SJCRH30 (cell line): ENCODE results near the gene GABRR3. TPM values are rescaled to one million over a fixed set of nuclear protein-coding genes. Genes with fewer than 3 reads are reported as not detected.

Experiments used
- DNase-seq, 2 experiments: peaks; one replicate each; pipeline ENCODE4 v3.0.0-alpha.2; 2015 to 2020
- H3K27ac ChIP-seq: fragments of 250-450 bp; sonication (Bioruptor Pico); 2 replicates; pipeline ENCODE4 v1.5.1; 2020; ENCODE audit warnings: mild to moderate bottlenecking, moderate library complexity
- H3K27me3 ChIP-seq: fragments of 250-450 bp; sonication (Bioruptor Pico); 2 replicates; pipeline ENCODE4 v1.5.1; 2020; ENCODE audit warnings: mild to moderate bottlenecking, moderate library complexity
- H3K36me3 ChIP-seq: fragments of 250-450 bp; sonication (Bioruptor Pico); 2 replicates; pipeline ENCODE4 v1.5.1; 2020; ENCODE audit warnings: mild to moderate bottlenecking, moderate library complexity
- H3K4me1 ChIP-seq: fragments of 250-450 bp; sonication (Bioruptor Pico); 2 replicates; pipeline ENCODE4 v1.5.1; 2020; ENCODE audit warnings: mild to moderate bottlenecking, moderate library complexity
- H3K4me3 ChIP-seq: fragments of 250-450 bp; sonication (Bioruptor Pico); 2 replicates; pipeline ENCODE4 v1.5.1; 2020; ENCODE audit warnings: mild to moderate bottlenecking, moderate library complexity
- H3K9me3 ChIP-seq: fragments of 250-450 bp; sonication (Bioruptor Pico); replicated peaks from 2 replicates; pipeline ENCODE4 v1.5.1; 2020; ENCODE audit warnings: mild to moderate bottlenecking, moderate library complexity
- total RNA-seq: library from RNA; depleted of rRNA; stranded (reverse); fragments of >200 nt; shearing (Covaris generic); gene quantifications from 2 replicates; pipeline ENCODE4 v1.2.3, GENCODE V29; 2014; rRNA removed

GABRR3 gene
- total RNA-seq = 0.03 TPM in 1 of 2 replicates, not detected in the other

DNA sequence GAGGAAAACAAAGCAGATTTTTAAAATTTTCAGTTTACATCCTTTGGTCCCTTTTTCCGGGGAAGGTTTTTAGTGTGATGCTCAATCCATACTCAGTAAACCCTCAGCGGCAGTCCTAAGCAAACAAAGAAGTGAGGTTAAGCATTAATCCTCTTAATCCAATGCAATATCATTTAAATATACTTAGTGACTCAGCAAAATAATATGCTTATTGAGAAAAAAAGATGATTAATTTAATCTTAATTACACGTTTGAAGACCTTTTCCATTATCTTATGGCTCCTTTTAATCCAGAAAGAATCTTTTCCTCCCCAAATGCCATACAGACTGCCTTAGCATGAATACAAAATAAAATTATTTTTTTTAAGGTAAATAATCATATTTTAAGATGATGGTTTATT lies at the start of gene GABRR3:
TSS of gene GABRR3 (minus strand) at position 108 of the 400 bp plus-strand sequence. CDS start 328 bp downstream, outside the sequence.
- no peak within 1 kb of the TSS for H3K27ac ChIP-seq
- no peak for DNase-seq
- H3K36me3 ChIP-seq = no peaks in the 10 kb centered on the region
- no peak within 1 kb of the TSS for H3K4me3 ChIP-seq
- no peaks in the 10 kb centered on the region for H3K9me3 ChIP-seq
- H3K4me1 ChIP-seq = no peaks in the 10 kb centered on the region
- no peaks in the 10 kb centered on the region; the same call in 1 of the 2 replicates for H3K27me3 ChIP-seq

DNA sequence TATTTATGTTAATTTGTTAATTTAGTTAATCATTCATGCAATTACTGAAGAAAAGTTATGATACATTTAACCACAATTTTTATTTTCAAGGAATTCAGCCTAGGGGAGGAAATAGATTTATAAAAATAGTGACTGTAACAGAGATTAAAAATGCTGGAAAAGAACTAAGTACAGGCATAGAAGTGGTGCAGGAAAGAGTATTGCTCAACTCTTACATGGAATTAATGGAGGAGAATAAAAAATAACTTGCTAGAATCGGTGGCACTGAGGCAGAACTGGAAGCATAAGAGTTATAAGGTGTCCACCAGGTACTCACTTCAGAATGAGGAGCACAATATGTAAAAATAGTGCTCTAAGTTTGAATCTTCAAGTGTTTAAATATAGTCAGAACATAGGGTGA lies 38.4 kb upstream of the GABRR3 start:
- H3K36me3 ChIP-seq = no peaks in the 10 kb centered on the region

DNA sequence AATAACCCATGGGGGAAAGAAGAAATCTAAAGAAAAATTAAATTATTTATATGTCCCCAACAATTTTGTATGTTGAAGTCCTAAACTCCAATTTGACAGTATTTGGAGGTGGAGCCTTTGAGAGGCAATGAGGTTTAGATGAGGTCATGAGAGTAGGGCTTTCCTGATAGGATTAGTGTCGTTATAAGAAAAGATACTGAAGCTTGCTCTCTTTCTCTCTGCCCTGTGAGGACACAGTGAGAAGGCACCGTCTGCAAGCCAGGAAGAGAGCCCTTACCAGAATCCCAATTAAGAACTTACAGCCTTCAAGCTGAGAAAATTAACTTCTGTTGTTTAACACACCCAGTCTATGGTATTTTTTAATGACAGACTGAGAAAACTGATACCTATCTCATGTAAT lies 35.7 kb upstream of the GABRR3 start:
- Histone ChIP-seq H3K27me3 (no peaks in the 10 kb centered on the region), H3K27ac (no peak overlapping the region), H3K9me3 (no peaks in the 10 kb centered on the region), H3K4me3 (no peak overlapping the region), H3K4me1 (no peaks in the 10 kb centered on the region), H3K36me3 (no peaks in the 10 kb centered on the region)
- peak in 1 of 2 experiments; percentile 4 for DNase-seq

More for the DNA sequence above, 38.4 kb upstream of the GABRR3 start:
- no peak for DNase-seq
- Histone ChIP-seq H3K4me3 (no peak overlapping the region), H3K4me1 (no peaks in the 10 kb centered on the region), H3K27ac (no peak overlapping the region), H3K9me3 (no peaks in the 10 kb centered on the region), H3K27me3 (no peaks in the 10 kb centered on the region)

DNA sequence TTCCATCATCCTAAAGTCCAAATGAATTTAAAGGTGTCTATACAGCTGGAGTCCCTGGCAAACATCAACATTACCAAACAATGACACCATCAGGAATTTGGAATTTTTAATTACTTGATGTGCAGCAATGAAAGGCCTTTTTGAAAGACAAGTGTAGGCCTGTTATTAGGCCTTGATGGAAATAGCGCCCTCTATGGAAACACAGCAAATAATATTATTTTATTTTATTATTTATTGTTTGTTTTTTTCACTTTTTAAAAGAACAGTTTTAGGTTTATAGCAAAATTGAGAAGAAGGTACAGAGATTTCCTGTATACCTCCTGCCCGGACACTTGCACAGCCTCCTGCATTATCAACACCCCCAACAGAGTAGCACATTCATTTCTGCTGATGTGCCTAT lies 33.7 kb upstream of the GABRR3 start:
- Histone ChIP-seq H3K27me3 (no peaks in the 10 kb centered on the region), H3K4me3 (no peak overlapping the region), H3K36me3 (no peaks in the 10 kb centered on the region), H3K27ac (no peak overlapping the region), H3K9me3 (no peaks in the 10 kb centered on the region), H3K4me1 (no peaks in the 10 kb centered on the region)
- no peak for DNase-seq

DNA sequence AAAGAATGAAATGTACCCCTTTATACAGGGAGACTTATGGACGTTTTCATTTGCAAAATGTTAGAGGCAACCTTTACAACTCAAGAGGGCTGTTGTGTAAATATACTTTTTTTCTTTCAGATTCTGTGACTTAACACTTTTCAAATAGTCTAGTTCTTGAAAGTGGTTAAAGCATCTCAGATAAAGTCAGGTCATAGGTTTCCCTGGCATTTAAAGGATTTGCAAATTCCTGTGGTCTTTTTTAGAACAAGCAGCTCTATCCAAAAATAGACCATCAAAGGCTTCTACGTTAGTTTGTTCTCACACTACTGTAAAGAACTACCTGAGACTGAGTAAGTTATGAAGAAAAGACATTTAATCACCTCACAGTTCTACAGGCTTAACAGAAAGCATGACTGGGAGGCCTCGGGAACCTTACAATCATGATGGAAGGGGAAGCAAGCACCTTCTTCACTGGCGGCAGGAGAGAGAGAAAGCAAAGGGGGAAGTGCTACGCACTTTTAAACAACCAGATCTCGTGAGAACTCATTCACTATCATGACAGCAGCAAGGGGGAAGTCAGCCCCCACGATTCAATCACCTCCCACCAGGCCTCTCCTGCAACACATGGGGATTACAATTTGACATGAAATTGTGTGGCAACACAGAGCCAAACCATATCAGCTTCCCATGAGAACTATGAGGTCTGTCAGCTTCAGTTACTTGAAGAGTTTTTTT lies 23.3 kb upstream of the GABRR3 start:
- no peak overlapping the region for H3K27ac ChIP-seq
- H3K4me1 ChIP-seq = no peaks in the 10 kb centered on the region
- H3K9me3 ChIP-seq = no peaks in the 10 kb centered on the region
- H3K4me3 ChIP-seq = no peak overlapping the region
- no peaks in the 10 kb centered on the region for H3K36me3 ChIP-seq
- no peak for DNase-seq
- no peaks in the 10 kb centered on the region for H3K27me3 ChIP-seq

DNA sequence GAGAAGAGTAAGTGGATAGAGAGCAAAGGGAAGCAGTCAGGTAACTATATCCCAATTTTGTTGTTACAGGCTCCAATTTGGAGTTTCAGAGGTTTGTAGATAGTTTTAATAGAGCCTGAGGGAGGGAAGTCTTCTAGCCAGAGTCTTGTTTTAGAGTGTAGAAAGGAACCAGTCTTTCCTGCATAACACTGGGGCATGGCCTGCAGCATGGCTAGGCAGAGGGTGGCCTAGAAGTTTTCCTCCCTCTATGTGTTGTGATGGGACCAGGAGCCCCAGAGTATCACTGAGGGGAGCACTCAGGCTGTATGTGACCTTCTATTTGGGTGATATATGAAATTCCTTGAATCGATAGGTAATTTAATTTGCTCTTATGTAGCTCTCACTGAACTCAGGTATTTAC lies 22.5 kb upstream of the GABRR3 start:
- Histone ChIP-seq H3K27ac (no peak overlapping the region), H3K4me1 (no peaks in the 10 kb centered on the region), H3K27me3 (no peaks in the 10 kb centered on the region), H3K36me3 (no peaks in the 10 kb centered on the region), H3K4me3 (no peak overlapping the region), H3K9me3 (no peaks in the 10 kb centered on the region)
- no peak for DNase-seq

DNA sequence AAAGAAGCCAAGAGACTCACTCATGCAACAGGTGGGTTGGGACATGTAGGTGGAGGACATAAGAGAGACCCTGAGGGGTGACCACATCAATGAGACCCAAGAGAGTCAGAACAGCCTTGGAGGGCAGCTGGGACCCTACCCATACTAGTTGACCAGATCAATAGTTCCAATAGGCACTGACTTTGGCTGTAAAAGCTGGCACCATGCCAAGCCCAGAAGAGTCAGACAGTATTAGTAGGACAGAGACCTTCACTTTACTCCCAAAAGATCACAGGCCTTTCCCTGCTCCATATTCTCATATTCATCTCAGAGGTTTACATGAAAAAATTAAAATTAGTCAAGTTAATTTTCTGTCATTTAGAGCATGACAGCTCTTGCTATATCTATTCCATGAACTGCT lies 20.9 kb upstream of the GABRR3 start:
- no peaks in the 10 kb centered on the region for H3K36me3 ChIP-seq
- H3K27me3 ChIP-seq = no peaks in the 10 kb centered on the region
- H3K4me1 ChIP-seq = no peaks in the 10 kb centered on the region
- H3K9me3 ChIP-seq = no peaks in the 10 kb centered on the region
- DNase-seq = no peak
- no peak overlapping the region for H3K4me3 ChIP-seq
- H3K27ac ChIP-seq = no peak overlapping the region

DNA sequence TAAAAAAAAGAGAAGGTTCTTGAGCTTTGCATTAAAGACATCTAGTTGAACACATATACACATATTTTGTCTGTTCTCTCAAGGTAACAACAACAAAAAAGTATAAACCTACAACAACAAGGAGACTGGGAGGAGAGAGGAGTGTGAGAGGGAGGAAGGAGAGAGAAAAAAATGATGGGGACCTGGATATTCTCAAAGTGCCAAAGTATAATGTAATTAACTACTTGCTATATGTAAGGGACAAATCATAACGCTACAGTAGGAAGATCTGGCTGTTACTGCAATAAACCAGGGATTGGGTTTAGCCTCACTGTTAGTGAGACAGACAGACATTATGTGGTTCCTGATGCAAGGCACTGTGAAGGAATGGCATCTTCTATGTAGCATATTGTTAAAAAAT lies 14.2 kb upstream of the GABRR3 start:
- DNase-seq = no peak

DNA sequence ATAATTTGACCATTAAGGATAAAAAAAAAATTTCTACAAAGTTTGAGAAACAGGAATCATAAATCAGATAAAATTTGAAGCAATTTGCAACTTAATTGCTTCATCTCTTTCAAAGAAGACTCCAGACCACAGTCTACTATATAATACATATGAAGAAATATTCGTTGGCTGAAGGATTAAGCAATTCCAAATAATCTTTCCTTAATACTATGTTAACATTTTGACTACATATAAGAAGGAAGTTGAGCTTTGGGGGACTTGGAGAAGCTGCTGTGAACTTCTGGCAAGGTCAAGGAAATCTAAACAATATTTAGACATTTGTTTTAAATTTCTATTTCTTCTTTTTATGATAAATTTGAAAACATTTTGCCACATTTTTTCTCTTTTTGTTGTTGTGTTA lies 13.5 kb upstream of the GABRR3 start:
- H3K4me3 ChIP-seq = no peak overlapping the region
- no peak for DNase-seq
- H3K36me3 ChIP-seq = no peaks in the 10 kb centered on the region
- H3K27ac ChIP-seq = no peak overlapping the region
- H3K9me3 ChIP-seq = no peaks in the 10 kb centered on the region
- no peaks in the 10 kb centered on the region for H3K4me1 ChIP-seq
- H3K27me3 ChIP-seq = no peaks in the 10 kb centered on the region

More for the DNA sequence above, 14.2 kb upstream of the GABRR3 start:
- no peaks in the 10 kb centered on the region for H3K4me1 ChIP-seq
- H3K36me3 ChIP-seq = no peaks in the 10 kb centered on the region
- no peak overlapping the region for H3K4me3 ChIP-seq
- H3K9me3 ChIP-seq = no peaks in the 10 kb centered on the region
- no peaks in the 10 kb centered on the region for H3K27me3 ChIP-seq
- no peak overlapping the region for H3K27ac ChIP-seq

DNA sequence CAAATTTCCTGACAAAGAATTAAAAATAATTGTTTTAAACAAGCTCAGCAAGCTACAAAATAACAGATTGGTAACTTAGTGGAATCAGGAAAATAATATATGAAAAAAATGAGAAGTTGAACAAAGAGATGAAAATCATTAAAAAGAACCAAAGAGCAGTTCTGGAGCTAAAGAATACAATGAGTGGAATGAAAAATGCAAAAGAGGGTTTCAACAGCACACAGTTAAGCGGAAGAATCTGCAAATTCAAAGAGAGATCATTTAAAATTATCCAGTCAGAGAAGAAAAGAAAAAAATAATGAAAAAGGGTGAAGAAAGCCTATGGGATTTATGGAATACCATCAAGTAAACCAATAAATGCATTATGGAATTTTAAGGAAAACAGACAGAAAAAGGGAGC lies 6.2 kb upstream of the GABRR3 start:
- H3K36me3 ChIP-seq = no peaks in the 10 kb centered on the region
- H3K4me3 ChIP-seq = no peak overlapping the region
- H3K27ac ChIP-seq = no peak overlapping the region
- H3K9me3 ChIP-seq = no peaks in the 10 kb centered on the region; the same call in 1 of the 2 replicates
- no peaks in the 10 kb centered on the region for H3K4me1 ChIP-seq
- DNase-seq = no peak
- no peaks in the 10 kb centered on the region; the same call in 1 of the 2 replicates for H3K27me3 ChIP-seq

DNA sequence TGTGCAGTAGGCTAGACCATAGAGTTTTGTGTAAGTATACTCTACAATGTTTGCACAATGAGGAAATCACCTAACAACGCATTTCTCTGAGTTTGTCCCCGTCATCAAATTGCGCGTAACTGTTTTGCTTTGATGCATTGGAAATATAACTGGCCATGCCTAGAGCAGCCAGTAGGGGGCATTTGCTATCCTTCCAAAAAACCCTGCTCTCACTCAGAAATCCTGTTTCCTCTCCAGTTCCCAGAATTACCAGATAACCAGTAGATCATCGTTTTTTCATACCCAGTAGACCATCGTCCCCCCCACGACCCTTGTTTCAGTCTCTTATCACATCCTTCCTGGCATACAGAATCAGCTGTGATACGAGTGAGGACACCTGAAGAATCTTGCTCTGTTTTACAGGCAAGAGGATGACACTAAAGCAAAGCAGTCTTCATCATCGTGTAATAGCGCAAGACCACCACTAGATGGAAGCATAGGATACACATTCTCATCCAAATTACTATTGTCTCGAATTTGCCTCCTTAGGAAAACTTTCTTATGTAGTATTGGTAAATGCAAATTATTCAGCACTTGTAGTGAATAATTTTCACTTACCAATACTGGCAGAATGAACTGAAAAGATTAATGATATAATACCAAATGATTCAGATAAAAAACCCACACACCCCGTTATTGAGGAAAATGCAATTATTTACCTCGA lies 4.4 kb upstream of the GABRR3 start:
- H3K27me3 ChIP-seq = no peaks in the 10 kb centered on the region; the same call in 1 of the 2 replicates
- H3K36me3 ChIP-seq = no peaks in the 10 kb centered on the region
- peak; percentile 63 to 89 for DNase-seq
- H3K4me3 ChIP-seq = peak overlapping the region; percentile 40
- no peaks in the 10 kb centered on the region for H3K4me1 ChIP-seq
- H3K9me3 ChIP-seq = no peaks in the 10 kb centered on the region; the same call in 1 of the 2 replicates
- H3K27ac ChIP-seq = no peak overlapping the region

DNA sequence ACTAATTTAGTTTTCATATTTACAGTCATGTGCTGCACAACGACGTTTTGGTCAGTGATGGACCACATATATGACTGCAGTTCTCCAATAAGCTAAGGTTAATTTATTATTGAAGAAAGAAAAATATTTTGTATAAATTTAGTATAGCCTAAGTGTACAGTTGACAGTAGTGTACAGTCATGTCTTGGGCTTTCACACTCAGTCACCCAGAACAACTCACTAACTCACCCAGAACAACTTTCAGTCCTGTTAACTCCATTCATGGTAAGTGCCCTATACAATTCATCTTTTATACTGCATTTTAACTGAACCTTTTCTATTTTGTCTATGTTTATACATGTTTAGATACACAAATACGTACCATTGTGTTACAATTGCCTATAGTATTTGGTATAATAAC lies 3.8 kb upstream of the GABRR3 start:
- H3K4me1 ChIP-seq = no peaks in the 10 kb centered on the region
- no peaks in the 10 kb centered on the region; the same call in 1 of the 2 replicates for H3K27me3 ChIP-seq
- no peaks in the 10 kb centered on the region for H3K36me3 ChIP-seq
- DNase-seq = no peak
- no peaks in the 10 kb centered on the region; the same call in 1 of the 2 replicates for H3K9me3 ChIP-seq
- H3K27ac ChIP-seq = no peak overlapping the region
- no peak overlapping the region for H3K4me3 ChIP-seq

DNA sequence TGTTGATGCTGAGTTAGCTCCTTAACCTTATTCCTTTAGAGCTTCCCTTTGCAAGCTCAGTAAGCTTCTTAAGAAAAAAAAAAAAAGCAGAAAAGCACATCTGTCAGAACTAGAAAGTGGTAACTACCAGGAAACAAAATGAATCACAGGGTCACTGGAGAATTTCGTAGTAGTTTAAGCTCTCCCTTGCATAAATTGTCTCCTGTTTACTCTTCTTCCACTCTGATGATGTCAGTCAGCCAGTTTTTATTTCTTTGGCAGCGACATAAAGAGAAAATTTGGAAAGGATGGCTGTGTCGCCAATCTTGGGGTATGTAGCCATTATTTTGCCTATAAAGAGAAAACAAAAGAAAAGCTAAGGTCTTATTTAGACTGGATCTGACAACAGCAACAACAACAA lies 3.2 kb upstream of the GABRR3 start:
- H3K9me3 ChIP-seq = no peaks in the 10 kb centered on the region; the same call in 1 of the 2 replicates
- no peaks in the 10 kb centered on the region; the same call in 1 of the 2 replicates for H3K27me3 ChIP-seq
- H3K4me1 ChIP-seq = no peaks in the 10 kb centered on the region
- H3K4me3 ChIP-seq = no peak overlapping the region
- H3K36me3 ChIP-seq = no peaks in the 10 kb centered on the region
- DNase-seq = no peak
- H3K27ac ChIP-seq = no peak overlapping the region

DNA sequence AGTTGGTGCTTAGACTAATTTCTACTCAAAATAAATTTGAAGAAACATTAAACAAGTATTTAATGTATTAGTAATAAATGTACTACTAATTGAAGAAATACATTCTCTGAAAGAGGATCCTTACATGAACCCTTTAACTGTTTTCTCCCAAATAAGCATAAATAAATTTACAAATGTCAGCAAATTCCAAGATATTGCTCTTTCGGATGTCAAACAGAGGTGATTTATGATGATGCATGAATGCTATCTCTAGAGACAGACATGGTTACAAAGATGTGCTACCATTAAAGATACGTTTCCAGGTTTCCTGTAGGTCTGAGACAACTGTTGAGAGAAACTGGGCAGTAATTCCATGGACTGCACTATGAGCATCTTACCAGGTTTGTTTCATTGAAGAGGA lies 629 bp downstream of the GABRR3 start:
- DNase-seq = no peak
- Histone ChIP-seq H3K27me3 (no peaks in the 10 kb centered on the region; the same call in 1 of the 2 replicates), H3K9me3 (no peaks in the 10 kb centered on the region), H3K36me3 (no peaks in the 10 kb centered on the region), H3K4me1 (no peaks in the 10 kb centered on the region), H3K4me3 (no peak overlapping the region), H3K27ac (no peak overlapping the region)

DNA sequence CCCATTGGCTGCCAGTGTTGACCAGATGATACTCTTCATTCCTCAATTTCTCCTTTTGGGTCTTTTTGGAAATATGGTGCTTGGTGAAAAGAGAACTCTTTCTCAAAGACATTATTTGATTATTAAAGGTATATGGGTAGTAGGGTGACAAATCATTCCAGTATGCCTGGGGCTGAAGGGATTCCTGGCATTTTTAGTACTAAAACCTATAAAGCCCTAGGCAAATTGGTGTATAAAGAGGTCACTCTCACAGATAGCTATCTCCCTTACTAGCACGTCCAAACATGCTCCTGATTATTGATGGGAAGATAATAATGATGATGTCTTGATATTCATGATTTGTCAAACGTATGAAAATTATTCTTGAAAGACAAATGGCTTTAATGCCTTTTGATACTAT lies 1.1 kb downstream of the GABRR3 start:
- H3K36me3 ChIP-seq = no peaks in the 10 kb centered on the region
- H3K27me3 ChIP-seq = no peaks in the 10 kb centered on the region; the same call in 1 of the 2 replicates
- H3K27ac ChIP-seq = no peak overlapping the region
- no peaks in the 10 kb centered on the region for H3K4me1 ChIP-seq
- no peak for DNase-seq
- H3K9me3 ChIP-seq = no peaks in the 10 kb centered on the region
- no peak overlapping the region for H3K4me3 ChIP-seq
